SH-SY5Y (cell line): ENCODE measurements around the gene TMEM63B.

Experiments
- GATA2 ChIP-seq: IDR thresholded peaks from 2 replicates; pipeline ENCODE4 v1.6.1; 2011; ENCODE audit warnings: mild to moderate bottlenecking, low read depth, low read length
- GATA3 ChIP-seq: IDR thresholded peaks from 2 replicates; pipeline ENCODE4 v1.6.1; 2011; ENCODE audit warnings: low read depth, mild to moderate bottlenecking, low read length, moderate library complexity

TMEM63B gene

GRCh38 chr6:44162876-44163625 lies 35.7 kb downstream of the TMEM63B start:
- no peak for TF ChIP-seq GATA2

DNA sequence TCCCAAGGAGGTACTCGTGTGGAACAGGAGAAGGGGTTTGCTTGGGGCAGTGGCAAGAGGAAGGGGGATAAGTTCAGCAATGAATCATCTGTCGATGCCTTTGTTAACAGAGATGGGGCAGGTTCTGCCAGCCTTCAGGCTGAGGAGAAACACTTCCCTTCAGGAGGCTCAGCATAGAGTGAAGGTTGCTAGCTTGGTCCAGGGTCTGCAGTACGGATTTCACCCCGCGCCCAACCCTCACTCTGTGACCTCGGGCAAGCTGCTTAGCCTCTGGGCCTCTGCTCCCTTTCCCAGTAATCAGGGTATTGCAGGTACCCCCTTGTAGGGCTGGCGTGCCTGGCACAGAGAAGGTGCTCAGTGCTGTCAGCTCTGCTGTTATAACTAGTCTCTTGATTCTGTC lies 38.8 kb downstream of the TMEM63B start:
- TF ChIP-seq GATA2: no peak
- TF ChIP-seq GATA3: no peak

DNA sequence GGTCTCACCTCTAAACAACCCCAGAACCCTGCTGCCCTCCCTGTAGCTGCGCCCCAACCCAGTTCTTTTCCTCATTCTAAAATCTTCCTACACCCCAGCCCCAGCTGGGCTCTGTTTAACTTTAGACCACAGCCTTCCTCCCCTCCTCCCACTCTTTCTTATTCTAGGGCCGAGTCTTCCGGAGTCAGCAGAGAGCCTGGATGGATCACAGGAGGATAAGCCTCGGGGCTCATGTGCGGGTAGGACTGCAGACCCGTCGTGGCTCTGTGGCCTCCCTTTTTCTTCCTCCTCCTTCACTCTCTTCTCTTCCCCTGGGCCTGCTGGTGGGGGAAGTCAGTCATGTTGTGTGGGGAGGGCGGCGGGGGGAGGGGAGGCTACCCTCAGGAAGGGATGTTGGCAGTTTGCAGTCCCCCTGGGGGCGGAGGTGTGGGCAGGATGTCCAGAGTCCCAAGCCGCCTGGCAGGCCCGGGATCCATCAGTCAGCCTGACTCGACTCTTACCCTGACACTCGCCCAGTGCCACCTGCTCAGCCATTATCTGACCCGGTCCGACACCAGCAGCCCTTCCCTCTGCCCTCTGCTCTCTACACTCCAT lies 39.3 kb downstream of the TMEM63B start:
- TF ChIP-seq GATA3 (no peak), GATA2 (no peak)

DNA sequence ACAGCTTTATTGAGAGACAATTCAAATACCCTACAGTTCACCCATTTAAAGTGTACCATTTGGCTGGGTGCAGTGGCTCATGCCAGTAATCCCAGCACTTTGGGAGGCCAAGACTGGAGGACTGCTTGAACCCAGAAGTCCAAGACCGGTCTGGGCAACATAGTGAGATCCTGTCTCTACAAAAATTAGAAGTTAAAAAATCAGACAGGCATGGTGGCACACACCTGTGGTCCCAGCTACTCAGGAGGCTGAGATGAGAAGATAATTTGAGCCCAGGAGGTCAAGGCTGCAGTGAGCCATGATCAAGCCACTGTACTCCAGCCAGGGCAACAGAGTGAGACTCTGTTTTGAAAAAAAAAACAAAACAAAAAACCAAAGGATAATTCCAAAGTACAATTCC lies 40.2 kb downstream of the TMEM63B start:
- TF ChIP-seq GATA3: no peak
- TF ChIP-seq GATA2: no peak

DNA sequence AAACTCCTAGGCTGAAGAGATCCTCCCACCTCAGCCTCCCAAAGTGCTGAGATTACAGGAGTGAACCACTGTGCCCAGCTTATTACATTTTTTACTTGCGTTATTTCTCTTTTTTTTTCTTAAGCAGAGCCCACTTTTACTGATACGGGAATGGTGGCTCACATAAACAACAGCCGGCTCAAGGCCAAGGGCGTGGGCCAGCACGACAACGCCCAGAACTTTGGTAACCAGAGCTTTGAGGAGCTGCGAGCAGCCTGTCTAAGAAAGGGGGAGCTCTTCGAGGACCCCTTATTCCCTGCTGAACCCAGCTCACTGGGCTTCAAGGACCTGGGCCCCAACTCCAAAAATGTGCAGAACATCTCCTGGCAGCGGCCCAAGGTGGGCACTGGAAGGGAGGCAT lies 41.8 kb downstream of the TMEM63B start:
- TF ChIP-seq GATA2 (no peak), GATA3 (no peak)

DNA sequence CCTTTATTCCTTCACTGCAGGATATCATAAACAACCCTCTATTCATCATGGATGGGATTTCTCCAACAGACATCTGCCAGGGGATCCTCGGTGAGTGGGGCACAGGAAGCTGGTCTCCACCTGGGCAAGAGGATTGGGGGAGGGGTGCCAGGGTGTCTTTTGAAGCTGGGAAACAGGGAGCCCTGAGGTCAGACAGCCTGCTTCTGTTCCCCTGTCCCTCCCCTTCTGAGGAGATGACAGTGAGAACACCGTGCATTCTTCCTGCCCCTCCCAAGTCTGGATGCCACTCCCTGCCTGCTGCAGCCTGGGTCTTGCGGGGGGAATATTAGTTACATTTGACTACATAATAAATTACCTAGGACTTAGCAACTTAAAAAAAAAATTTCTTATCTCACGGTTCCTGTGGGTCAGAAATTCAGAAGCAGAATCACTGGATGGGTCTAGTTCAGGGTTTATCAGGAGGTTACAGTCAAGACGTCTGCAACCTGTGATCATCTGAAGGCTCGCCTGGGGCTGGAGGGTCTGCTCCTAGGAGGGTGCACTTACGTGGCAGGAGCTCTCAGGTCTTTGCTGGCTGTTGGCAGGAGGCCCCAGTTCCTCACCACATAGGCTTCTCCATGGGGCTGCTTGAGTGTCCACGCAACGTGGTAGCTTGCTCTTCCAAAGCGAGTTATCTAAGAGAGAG lies 42.7 kb downstream of the TMEM63B start:
- no peak for TF ChIP-seq GATA3
- TF ChIP-seq GATA2: no peak

DNA sequence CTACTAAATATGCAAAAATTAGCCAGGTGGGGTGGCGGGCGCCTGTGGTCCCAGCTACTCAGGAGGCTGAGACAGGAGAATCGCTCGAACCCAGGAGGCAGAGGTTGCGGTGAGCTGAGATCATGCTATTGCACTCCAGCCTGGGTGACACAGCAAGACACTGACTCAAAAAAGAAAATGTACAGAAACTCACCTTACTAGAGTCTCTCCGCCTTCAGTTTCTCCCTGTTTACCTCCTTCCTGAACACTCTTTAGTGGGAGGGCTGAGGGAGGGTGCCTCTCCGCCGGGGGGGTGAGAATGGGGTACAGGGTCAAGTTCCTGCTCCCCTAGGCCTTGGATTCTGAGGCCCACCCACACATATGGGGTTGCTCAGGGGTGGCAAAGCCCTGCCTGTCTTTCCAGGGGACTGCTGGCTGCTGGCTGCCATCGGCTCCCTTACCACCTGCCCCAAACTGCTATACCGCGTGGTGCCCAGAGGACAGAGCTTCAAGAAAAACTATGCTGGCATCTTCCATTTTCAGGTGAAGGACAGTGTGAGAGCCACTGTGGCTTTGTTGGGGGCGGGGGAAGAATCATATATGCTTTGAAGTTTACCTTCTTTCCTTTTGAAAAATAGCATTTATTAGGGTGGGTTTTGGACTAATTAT lies 44.7 kb downstream of the TMEM63B start:
- TF ChIP-seq GATA2 (no peak), GATA3 (no peak)

DNA sequence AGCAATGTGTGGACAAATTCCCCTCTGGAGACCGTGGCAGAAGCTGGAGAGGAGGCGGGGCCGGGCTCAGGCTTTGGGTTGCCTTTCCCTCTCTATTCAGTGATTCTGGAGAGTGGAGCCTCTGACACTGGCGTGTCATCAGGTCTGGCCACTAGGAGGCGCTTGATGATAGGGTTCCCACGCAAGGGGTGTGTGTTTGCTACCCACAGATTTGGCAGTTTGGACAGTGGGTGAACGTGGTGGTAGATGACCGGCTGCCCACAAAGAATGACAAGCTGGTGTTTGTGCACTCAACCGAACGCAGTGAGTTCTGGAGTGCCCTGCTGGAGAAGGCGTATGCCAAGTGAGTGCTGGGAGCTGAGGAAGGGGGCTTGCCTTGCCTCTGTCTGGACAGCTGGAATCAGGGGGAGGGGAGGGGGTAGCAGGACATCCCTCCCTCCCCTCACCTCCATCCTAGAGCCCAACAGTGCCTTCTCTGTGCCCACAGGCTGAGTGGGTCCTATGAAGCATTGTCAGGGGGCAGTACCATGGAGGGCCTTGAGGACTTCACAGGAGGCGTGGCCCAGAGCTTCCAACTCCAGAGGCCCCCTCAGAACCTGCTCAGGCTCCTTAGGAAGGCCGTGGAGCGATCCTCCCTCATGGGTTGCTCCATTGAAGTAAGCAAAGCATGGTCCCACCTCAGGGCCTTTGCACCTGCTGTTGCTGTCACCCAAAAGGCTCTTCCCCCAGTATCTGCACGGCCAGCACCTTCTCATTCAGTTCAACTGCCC lies 45.6 kb downstream of the TMEM63B start:
- no peak for TF ChIP-seq GATA2
- TF ChIP-seq GATA3: no peak

GRCh38 chr6:44176130-44176761 lies 48.9 kb downstream of the TMEM63B start:
- TF ChIP-seq GATA3 (no peak), GATA2 (no peak)

DNA sequence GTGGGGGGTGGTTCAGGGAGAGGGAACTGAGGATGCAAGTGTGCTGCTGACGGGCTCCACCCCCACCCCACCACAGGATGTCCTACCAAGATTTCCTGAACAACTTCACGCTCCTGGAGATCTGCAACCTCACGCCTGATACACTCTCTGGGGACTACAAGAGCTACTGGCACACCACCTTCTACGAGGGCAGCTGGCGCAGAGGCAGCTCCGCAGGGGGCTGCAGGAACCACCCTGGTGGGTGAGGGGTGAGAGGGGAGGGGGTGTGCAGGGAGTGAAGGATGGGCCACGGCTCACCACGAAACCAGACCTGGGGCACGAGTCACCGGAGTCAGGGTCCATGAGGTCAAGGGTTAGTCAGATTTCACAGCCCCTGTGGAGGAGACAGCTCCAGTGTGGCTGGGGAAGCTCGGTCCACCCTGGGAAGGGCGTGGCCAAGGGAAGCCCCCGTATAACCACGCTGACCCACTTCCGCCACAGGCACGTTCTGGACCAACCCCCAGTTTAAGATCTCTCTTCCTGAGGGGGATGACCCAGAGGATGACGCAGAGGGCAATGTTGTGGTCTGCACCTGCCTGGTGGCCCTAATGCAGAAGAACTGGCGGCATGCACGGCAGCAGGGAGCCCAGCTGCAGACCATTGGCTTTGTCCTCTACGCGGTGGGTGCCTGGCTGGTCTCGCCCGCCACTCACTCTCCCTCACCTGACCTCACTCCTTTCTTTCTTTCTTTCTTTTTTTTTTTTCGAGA lies 49.6 kb downstream of the TMEM63B start:
- TF ChIP-seq GATA3 (no peak), GATA2 (no peak)

- TF ChIP-seq GATA2 (no peak), GATA3 (no peak)
Observed at GRCh38 chr6:44177691-44178423, 50.5 kb downstream of the TMEM63B start.

GRCh38 chr6:44178424-44179071 lies 51.2 kb downstream of the TMEM63B start:
- TF ChIP-seq GATA2 (no peak), GATA3 (no peak)
